NK-92 (cell line): ENCODE measurements around the gene RIMS1.
"Not testable (repeated sequence)": the region's sequence is repeated elsewhere in the genome, so short reads cannot be mapped to it uniquely, and the experiment has no call there.

ENCODE experiments used
- DNase-seq: peaks from one replicate; lab custom pipeline; 2025; ENCODE audit not compliant: unreplicated experiment; lab: John Stamatoyannopoulos, UW

RIMS1 gene

GRCh38 chr6:71967436-71967835 lies 81.1 kb downstream of the RIMS1 start:
- DNase-seq = no peak

GRCh38 chr6:71977884-71978283 lies 91.5 kb downstream of the RIMS1 start:
- no peak for DNase-seq

GRCh38 chr6:71979911-71980310 lies 93.6 kb downstream of the RIMS1 start:
- no peak for DNase-seq

GRCh38 chr6:71982389-71982788 lies 96.0 kb downstream of the RIMS1 start:
- DNase-seq = no peak

DNA sequence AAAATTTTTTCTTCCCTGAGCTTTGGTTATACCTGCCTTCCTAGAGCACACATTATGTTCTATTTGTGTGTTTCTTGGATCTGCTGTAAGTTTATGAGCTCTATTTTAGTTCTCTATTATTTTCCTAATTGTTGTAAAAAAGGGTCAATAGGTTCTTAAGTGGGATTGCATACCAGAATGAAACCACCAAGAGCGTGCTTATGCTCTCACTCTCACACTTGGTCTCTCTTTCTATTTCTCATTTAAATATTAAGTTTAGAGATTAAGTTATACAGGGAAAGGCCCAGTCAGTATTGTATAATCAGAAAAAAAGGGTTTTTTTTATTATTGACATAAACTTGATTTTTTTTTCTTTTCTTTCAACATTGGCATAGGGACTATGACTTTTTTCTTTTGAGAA lies 96.8 kb downstream of the RIMS1 start:
- no peak for DNase-seq

GRCh38 chr6:71994705-71995271 lies 108.4 kb downstream of the RIMS1 start:
- DNase-seq = no peak

- DNase-seq = no peak
Observed at GRCh38 chr6:71997341-71997740, 111.0 kb downstream of the RIMS1 start.

- DNase-seq = no peak
Observed at GRCh38 chr6:72002415-72002814, 116.1 kb downstream of the RIMS1 start.

DNA sequence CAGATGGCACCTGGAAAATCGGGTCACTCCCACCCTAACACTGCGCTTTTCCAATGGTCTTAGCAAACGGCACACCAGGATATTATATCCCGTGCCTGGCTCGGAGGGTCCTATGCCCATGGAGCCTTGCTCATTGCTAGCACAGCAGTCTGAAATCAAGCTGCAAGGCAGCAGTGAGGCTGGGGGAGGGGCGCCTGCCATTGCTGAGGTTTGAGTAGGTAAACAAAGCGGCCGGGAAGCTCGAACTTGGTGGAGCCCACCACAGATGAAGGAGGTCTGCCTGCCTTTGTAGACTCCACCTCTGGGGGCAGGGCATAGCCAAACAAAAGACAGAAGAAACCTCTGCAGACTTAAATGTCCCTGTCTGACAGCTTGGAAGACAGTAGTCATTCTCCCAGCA lies 120.2 kb downstream of the RIMS1 start:
- DNase-seq = not testable (repeated sequence)

DNA sequence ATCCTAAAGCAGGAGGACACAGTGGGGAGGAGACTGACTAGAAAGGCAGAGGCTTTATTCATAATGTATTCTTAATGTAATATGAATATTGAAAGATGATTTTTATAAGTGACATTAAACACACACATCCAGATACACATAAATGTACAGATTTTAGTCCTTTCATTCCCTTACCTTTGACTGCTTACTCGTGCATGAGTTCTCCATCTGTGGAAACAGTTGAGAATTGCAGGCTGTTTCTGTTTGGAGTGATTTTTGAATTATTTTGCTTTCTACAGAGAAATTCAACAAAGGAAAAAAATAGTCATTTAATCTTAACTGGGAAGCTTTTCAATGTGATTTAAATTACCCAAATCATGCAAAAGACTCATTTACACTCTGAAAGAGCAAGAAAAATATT lies 136.5 kb downstream of the RIMS1 start:
- no peak for DNase-seq

DNA sequence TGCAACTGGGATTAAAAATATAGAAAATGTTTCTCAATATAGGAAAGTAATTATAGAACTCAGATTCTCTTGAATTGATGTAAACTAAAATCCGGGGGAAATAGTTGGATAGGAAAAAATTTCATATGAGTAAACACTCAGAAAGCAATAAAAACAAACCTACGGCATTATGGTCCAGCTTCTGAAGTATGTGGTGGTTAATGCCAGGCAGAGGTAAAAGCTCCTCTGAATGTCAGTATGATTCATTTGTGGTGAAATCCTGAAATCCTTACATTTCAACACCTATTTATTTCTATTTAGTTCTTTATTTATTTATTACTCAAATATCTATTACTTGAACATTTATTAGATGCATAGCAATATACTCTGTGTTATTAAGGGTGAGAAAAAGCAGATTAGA lies 145.1 kb downstream of the RIMS1 start:
- no peak for DNase-seq

GRCh38 chr6:72032086-72032485 lies 145.7 kb downstream of the RIMS1 start:
- DNase-seq = no peak

- DNase-seq = no peak
Observed at GRCh38 chr6:72035486-72035885, 149.1 kb downstream of the RIMS1 start.

GRCh38 chr6:72035966-72036365 lies 149.6 kb downstream of the RIMS1 start:
- no peak for DNase-seq

DNA sequence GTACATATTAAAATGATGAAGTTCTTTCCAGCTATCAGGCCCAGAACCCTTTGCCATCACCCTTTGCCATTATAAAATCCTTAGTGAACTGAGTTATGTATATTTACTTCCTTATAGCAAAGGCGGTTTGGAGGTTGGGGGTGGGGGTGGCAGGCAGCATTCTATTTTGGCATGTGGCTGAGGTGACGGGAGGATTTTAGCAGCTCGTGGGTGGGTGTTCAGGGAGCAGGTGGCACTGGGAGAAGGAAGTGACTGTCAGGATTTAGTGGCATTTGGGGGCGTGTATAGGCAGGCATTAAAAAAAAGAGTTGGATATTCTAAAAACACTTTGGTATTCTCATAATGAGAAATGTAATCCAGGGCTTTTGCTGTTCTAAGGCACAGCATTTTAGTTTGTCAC lies 150.7 kb downstream of the RIMS1 start:
- DNase-seq = no peak

GRCh38 chr6:72040111-72040510 lies 153.8 kb downstream of the RIMS1 start:
- no peak for DNase-seq

GRCh38 chr6:72042088-72042487 lies 155.7 kb downstream of the RIMS1 start:
- DNase-seq = no peak

DNA sequence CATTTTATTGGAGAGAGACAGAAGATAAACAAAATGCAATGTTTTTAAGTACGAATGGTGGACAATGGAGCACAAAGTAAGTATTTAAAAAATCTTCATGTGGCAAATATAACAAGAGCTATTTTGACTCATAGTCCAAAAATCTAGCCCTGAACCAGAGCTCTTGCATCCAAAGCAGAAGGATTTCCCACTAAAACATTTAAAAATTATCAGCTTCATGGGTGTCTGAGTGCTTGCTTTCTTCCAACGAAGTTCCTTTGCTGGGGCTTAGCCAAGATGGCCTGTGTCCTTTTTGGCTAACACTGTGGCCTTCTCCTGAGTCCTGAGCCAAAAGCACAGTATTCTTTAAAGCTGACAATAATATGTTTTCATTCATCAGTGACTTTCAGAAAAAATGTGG lies 161.7 kb downstream of the RIMS1 start:
- no peak for DNase-seq

DNA sequence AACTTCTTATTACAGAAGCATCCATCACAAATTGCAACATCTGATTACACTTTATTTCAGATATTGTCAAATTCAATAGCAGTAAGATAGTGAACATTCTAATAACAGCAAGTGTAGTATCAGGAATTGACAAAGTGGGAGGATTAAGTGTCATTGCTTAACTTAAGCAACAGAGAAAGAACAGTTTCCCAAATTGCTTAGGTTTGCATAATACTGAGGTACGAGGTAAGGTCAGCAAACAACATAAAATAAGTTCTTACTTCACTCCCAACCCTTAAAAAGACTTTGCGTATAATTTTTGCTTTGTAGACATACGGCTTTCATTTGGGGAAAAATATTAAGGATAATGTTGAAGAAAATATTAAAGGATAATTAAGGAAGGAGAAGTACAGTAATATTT lies 163.0 kb downstream of the RIMS1 start:
- no peak for DNase-seq

GRCh38 chr6:72061286-72061685 lies 174.9 kb downstream of the RIMS1 start:
- no peak for DNase-seq

DNA sequence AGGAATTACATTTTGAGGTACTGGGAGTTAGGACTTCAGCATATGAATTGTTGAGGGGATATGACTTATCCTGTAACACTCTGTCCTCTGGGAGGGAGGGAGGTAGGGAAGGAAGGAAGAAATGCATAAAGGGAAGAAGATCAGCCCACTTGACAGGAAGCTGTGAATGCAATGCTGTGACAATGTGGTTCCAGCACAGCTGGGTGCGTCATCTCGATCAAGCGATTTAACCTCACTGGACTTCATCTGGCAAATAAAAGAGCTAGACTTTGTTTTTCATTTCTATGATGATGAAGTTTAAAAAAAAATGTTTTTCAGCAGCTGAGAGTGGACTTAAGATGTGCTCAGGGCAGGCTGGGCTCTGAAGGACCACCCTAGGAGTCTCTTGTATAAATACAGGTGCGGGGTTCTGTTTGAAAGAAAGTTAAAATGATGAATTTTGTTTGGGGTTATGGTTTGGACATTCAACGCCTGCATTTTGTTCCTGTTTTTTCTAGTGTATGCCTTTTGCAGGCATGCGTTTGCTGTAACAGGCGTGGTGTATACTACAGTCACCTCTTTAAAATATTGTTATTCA lies 178.1 kb downstream of the RIMS1 start:
- DNase-seq = no peak

- no peak for DNase-seq
Observed at GRCh38 chr6:72078096-72078495, 191.7 kb downstream of the RIMS1 start.

- DNase-seq = no peak
Observed at GRCh38 chr6:72080260-72080941, 194.1 kb downstream of the RIMS1 start.
